Neural cell (in vitro differentiated cells): ENCODE results near the gene GALNT10. TPM values are rescaled to one million over a fixed set of nuclear protein-coding genes. Genes with fewer than 3 reads are reported as not detected.

ENCODE experiments used
- H2AFZ ChIP-seq: fragments of 200-600, 300-800 bp; sonication (generic), shearing (Covaris generic); 2 replicates; pipeline ENCODE4 v1.6.0; 2014; ENCODE audit warnings: low read depth, mild to moderate bottlenecking, antibody characterized with exemption, low read length, moderate library complexity
- H3F3A ChIP-seq: fragments of 200-600 bp; shearing (Covaris generic); 2 replicates; pipeline ENCODE4 v1.6.1; 2016; ENCODE audit warnings: mild to moderate bottlenecking, moderate library complexity, mixed read lengths, antibody characterized with exemption, low read length; ENCODE audit not compliant: insufficient read depth, poor library complexity, severe bottlenecking
- H3K27ac ChIP-seq: fragments of 200-600, 300-800 bp; sonication (generic), shearing (Covaris generic); 2 replicates; pipeline ENCODE4 v1.5.1; 2014; ENCODE audit warnings: mild to moderate bottlenecking, low read length, moderate library complexity
- H3K27me3 ChIP-seq: fragments of 300-800, 200-600 bp; sonication (generic), shearing (Covaris generic); 2 replicates; pipeline ENCODE4 v1.6.0; 2014; ENCODE audit warnings: mild to moderate bottlenecking, low read depth, low read length, moderate library complexity; ENCODE audit not compliant: insufficient read depth
- H3K36me3 ChIP-seq: fragments of 300-800, 200-600 bp; sonication (generic), shearing (Covaris generic); 2 replicates; pipeline ENCODE4 v1.5.1; 2014; ENCODE audit warnings: mild to moderate bottlenecking, antibody characterized with exemption, low read length, moderate library complexity; ENCODE audit not compliant: insufficient read depth
- H3K4me2 ChIP-seq: fragments of 300-800, 200-600 bp; sonication (generic), shearing (Covaris generic); 2 replicates; pipeline ENCODE4 v1.6.0; 2014; ENCODE audit warnings: mild to moderate bottlenecking, low read length
- H3K4me3 ChIP-seq: fragments of 300-800, 200-600 bp; sonication (generic), shearing (Covaris generic); 2 replicates; pipeline ENCODE4 v1.5.1; 2014; ENCODE audit warnings: mild to moderate bottlenecking, low read length, moderate library complexity
- H3K79me2 ChIP-seq: fragments of 200-600 bp; shearing (Covaris generic); replicated peaks from 2 replicates; pipeline ENCODE4 v1.6.0; 2014; ENCODE audit warnings: mild to moderate bottlenecking, low read length, moderate library complexity; ENCODE audit not compliant: insufficient read depth
- H3K9ac ChIP-seq: fragments of 300-800, 200-600 bp; sonication (generic), shearing (Covaris generic); 2 replicates; pipeline ENCODE4 v1.6.1; 2016; ENCODE audit warnings: mild to moderate bottlenecking, low read length, mixed read lengths
- H3K9me2 ChIP-seq: fragments of 200-600 bp; shearing (Covaris generic); 2 replicates; pipeline ENCODE4 v1.6.1; 2016; ENCODE audit warnings: mild to moderate bottlenecking, low read length, mixed read lengths; ENCODE audit not compliant: insufficient read depth
- H3K9me3 ChIP-seq: fragments of 200-600, 300-800 bp; sonication (generic), shearing (Covaris generic); 2 replicates; pipeline ENCODE4 v1.6.1; 2016; ENCODE audit warnings: mild to moderate bottlenecking, mixed run types, low read length, moderate library complexity, mixed read lengths
- H4K20me1 ChIP-seq: fragments of 200-600 bp; shearing (Covaris generic); 2 replicates; pipeline ENCODE4 v1.6.1; 2016; ENCODE audit warnings: mild to moderate bottlenecking, mixed run types; ENCODE audit not compliant: insufficient read depth
- EP300 ChIP-seq: fragments of 450-650 bp; conservative IDR thresholded peaks from 2 replicates; pipeline ENCODE4 v1.6.1; 2014; ENCODE audit warnings: antibody characterized with exemption, mild to moderate bottlenecking, moderate library complexity; ENCODE audit not compliant: poor library complexity, severe bottlenecking
- EZH2 ChIP-seq: fragments of 200-600, 300-800 bp; shearing (Covaris generic), sonication (generic); IDR thresholded peaks from 2 replicates; pipeline ENCODE4 v1.6.1; 2014; ENCODE audit warnings: antibody characterized with exemption, low read length, borderline replicate concordance, mild to moderate bottlenecking; ENCODE audit not compliant: insufficient read depth, poor library complexity, severe bottlenecking
- MXI1 ChIP-seq: fragments of 450-650 bp; conservative IDR thresholded peaks from 2 replicates; pipeline ENCODE4 v1.6.1; 2014; ENCODE audit warnings: antibody characterized with exemption, mild to moderate bottlenecking; ENCODE audit not compliant: poor library complexity, severe bottlenecking
- POLR2AphosphoS5 ChIP-seq: IDR thresholded peaks from 2 replicates; pipeline ENCODE4 v1.6.1; 2012
- RAD21 ChIP-seq: fragments of 450-650 bp; conservative IDR thresholded peaks from 2 replicates; pipeline ENCODE4 v1.6.1; 2014; ENCODE audit warnings: antibody characterized with exemption, mild to moderate bottlenecking, moderate library complexity
- SMC3 ChIP-seq: fragments of 450-650 bp; conservative IDR thresholded peaks from 2 replicates; pipeline ENCODE4 v1.6.1; 2014; ENCODE audit warnings: antibody characterized with exemption, mild to moderate bottlenecking, moderate library complexity; ENCODE audit not compliant: poor library complexity
- TAF1 ChIP-seq: IDR thresholded peaks from 2 replicates; pipeline ENCODE4 v1.6.1; 2012; ENCODE audit warnings: low read depth
- polyA plus RNA-seq: library from polyadenylated mRNA; depleted of rRNA; stranded (reverse); fragments of >200 nt; gene quantifications from 2 replicates; pipeline ENCODE4 v1.2.3, GENCODE V29; 2014
- TF ChIP-seq, protein P1 (sequence below): fragments of 450-650 bp; IDR thresholded peaks from 2 replicates; pipeline ENCODE4 v1.5.1; 2014; ENCODE audit warnings: antibody characterized with exemption, mild to moderate bottlenecking, moderate library complexity; ENCODE audit not compliant: poor library complexity, severe bottlenecking
- TF ChIP-seq, protein P2 (sequence below): IDR thresholded peaks from 2 replicates; pipeline ENCODE4 v1.6.1; 2012; ENCODE audit warnings: borderline replicate concordance

The GALNT10 gene
- polyA plus RNA-seq, 1 donor from 2014 or later = 3.1 TPM

DNA sequence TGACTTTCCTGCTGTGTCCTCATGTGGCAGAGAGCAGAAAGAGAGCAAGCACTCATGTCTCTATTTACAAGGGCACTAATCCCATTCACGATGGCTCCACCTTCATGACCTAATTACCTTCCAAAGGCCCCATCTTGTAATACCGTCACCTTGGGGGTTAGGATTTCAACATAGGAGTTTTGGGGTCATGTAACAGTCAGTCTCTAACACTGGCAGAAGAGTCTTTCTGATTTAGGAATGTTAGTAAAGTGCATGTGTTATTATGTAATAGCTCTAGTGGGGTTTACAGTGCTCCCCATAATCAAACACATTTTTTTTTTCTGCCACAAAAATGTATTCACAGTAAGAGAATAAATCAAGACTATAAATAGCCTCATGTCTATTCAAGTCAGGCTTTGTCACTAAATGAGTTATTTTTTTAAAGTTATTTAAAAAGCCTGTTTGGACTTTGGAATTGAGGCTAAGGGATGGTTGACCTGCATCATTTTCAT lies 19.1 kb downstream of the GALNT10 start:
- H3K9ac ChIP-seq = no peak overlapping the region
- TF ChIP-seq, protein P1, sequence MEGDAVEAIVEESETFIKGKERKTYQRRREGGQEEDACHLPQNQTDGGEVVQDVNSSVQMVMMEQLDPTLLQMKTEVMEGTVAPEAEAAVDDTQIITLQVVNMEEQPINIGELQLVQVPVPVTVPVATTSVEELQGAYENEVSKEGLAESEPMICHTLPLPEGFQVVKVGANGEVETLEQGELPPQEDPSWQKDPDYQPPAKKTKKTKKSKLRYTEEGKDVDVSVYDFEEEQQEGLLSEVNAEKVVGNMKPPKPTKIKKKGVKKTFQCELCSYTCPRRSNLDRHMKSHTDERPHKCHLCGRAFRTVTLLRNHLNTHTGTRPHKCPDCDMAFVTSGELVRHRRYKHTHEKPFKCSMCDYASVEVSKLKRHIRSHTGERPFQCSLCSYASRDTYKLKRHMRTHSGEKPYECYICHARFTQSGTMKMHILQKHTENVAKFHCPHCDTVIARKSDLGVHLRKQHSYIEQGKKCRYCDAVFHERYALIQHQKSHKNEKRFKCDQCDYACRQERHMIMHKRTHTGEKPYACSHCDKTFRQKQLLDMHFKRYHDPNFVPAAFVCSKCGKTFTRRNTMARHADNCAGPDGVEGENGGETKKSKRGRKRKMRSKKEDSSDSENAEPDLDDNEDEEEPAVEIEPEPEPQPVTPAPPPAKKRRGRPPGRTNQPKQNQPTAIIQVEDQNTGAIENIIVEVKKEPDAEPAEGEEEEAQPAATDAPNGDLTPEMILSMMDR = no peak
- H3K36me3 ChIP-seq = no peaks in the 10 kb centered on the region
- no peak overlapping the region for H3K4me2 ChIP-seq
- H2AFZ ChIP-seq = no peak overlapping the region
- no peaks in the 10 kb centered on the region for H3K9me2 ChIP-seq
- no peaks in the 10 kb centered on the region for H3F3A ChIP-seq
- no peaks in the 10 kb centered on the region for H3K79me2 ChIP-seq
- peaks cover 2% of the 10 kb centered on the region for H3K9me3 ChIP-seq
- H3K27ac ChIP-seq = no peak overlapping the region
- no peak overlapping the region for H3K4me3 ChIP-seq
- no peaks in the 10 kb centered on the region for H3K27me3 ChIP-seq
- H4K20me1 ChIP-seq = no peaks in the 10 kb centered on the region

DNA sequence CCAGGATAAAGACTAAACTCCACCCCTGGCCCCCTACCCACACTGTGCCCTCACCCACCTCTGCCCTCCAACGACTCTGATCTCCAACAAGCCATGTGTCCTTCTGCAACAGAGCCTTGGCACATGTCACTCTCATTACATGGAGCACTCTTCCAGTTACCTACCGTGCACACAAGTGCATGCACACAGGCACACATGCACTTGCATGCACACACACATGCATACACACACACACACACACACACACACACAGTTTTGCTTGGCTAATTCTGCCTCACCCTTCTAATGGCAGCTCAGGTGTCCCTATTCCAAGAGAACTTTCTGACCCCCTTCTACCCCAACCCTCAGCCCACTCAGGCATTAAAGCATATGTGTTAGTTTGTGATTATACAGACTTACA lies 19.6 kb downstream of the GALNT10 start:
- TF ChIP-seq EZH2 (no peak), EP300 (no peak), MXI1 (no peak), RAD21 (no peak), TAF1 (no peak), POLR2AphosphoS5 (no peak), SMC3 (no peak)
- TF ChIP-seq, protein P2, sequence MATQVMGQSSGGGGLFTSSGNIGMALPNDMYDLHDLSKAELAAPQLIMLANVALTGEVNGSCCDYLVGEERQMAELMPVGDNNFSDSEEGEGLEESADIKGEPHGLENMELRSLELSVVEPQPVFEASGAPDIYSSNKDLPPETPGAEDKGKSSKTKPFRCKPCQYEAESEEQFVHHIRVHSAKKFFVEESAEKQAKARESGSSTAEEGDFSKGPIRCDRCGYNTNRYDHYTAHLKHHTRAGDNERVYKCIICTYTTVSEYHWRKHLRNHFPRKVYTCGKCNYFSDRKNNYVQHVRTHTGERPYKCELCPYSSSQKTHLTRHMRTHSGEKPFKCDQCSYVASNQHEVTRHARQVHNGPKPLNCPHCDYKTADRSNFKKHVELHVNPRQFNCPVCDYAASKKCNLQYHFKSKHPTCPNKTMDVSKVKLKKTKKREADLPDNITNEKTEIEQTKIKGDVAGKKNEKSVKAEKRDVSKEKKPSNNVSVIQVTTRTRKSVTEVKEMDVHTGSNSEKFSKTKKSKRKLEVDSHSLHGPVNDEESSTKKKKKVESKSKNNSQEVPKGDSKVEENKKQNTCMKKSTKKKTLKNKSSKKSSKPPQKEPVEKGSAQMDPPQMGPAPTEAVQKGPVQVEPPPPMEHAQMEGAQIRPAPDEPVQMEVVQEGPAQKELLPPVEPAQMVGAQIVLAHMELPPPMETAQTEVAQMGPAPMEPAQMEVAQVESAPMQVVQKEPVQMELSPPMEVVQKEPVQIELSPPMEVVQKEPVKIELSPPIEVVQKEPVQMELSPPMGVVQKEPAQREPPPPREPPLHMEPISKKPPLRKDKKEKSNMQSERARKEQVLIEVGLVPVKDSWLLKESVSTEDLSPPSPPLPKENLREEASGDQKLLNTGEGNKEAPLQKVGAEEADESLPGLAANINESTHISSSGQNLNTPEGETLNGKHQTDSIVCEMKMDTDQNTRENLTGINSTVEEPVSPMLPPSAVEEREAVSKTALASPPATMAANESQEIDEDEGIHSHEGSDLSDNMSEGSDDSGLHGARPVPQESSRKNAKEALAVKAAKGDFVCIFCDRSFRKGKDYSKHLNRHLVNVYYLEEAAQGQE = no peak
- TF ChIP-seq, protein P1 = no peak
- Histone ChIP-seq H2AFZ (no peak overlapping the region), H3K9me3 (peaks cover 2% of the 10 kb centered on the region), H3K27ac (no peak overlapping the region), H3K9ac (no peak overlapping the region), H3F3A (no peaks in the 10 kb centered on the region), H3K9me2 (no peaks in the 10 kb centered on the region), H3K4me2 (no peak overlapping the region), H3K79me2 (no peaks in the 10 kb centered on the region), H3K36me3 (no peaks in the 10 kb centered on the region), H3K27me3 (no peaks in the 10 kb centered on the region), H4K20me1 (no peaks in the 10 kb centered on the region), H3K4me3 (no peak overlapping the region)
